HepG2 (cell line): ENCODE measurements around the gene IL27RA. TPM values are rescaled to one million over a fixed set of nuclear protein-coding genes. Genes with fewer than 3 reads are reported as not detected.

Experiments used
- DBP ChIP-seq: sonication (generic); formaldehyde crosslinking; IDR thresholded peaks from 2 replicates; pipeline ENCODE4 v1.4.0; 2020; ENCODE audit warnings: missing genetic modification reagents; ENCODE audit errors: not compliant biosample characterization
- HINFP ChIP-seq: sonication (generic); formaldehyde crosslinking; IDR thresholded peaks from 2 replicates; pipeline ENCODE4 v1.4.0; 2020; ENCODE audit warnings: low read depth, mild to moderate bottlenecking, missing genetic modification reagents
- IKZF1 ChIP-seq: fragments of 450-650 bp; IDR thresholded peaks from 2 replicates; pipeline ENCODE4 v1.7.1; 2016
- NCOA1 ChIP-seq: sonication (generic); formaldehyde crosslinking; IDR thresholded peaks from 2 replicates; pipeline ENCODE4 v1.9.0; 2021; ENCODE audit warnings: missing genetic modification reagents
- NR2F6 ChIP-seq, 2 experiments: IDR thresholded peaks; 2 replicates each; pipeline ENCODE4 v1.6.1; 2016; ENCODE audit warnings: antibody characterized with exemption in 1 of 2, mild to moderate bottlenecking in 1 of 2
- PHF8 ChIP-seq: sonication (generic); formaldehyde crosslinking; IDR thresholded peaks from 2 replicates; pipeline ENCODE4 v1.5.0; 2020; ENCODE audit warnings: missing genetic modification reagents
- RBFOX2 ChIP-seq: fragments of 200-400 bp; formaldehyde crosslinking; IDR thresholded peaks from 2 replicates; pipeline ENCODE4 v1.6.1; 2017; ENCODE audit warnings: low read depth, mild to moderate bottlenecking, low read length
- RBM22 ChIP-seq: fragments of 200-400 bp; formaldehyde crosslinking; optimal IDR thresholded peaks from 2 replicates; pipeline ENCODE3; 2017; ENCODE audit warnings: mild to moderate bottlenecking, low read length, moderate library complexity
- RBM39 ChIP-seq: fragments of 200-400 bp; formaldehyde crosslinking; IDR thresholded peaks from one replicate; pipeline ENCODE4 v1.6.1; 2018; ENCODE audit warnings: antibody characterized with exemption, mild to moderate bottlenecking, low read depth, low read length; ENCODE audit not compliant: poor library complexity, severe bottlenecking
- SIX1 ChIP-seq: sonication (generic); formaldehyde crosslinking; IDR thresholded peaks from 2 replicates; pipeline ENCODE4 v1.4.0; 2020; ENCODE audit warnings: missing genetic modification reagents, borderline replicate concordance
- SMC3 ChIP-seq: IDR thresholded peaks from 2 replicates; pipeline ENCODE4 v1.6.1; 2011; ENCODE audit warnings: low read length, improper control_type of control experiment
- TFDP2 ChIP-seq: sonication (generic); formaldehyde crosslinking; IDR thresholded peaks from 2 replicates; pipeline ENCODE4 v1.4.0; 2020; ENCODE audit warnings: missing genetic modification reagents
- TSC22D2 ChIP-seq: sonication (generic); formaldehyde crosslinking; IDR thresholded peaks from 2 replicates; pipeline ENCODE4 v1.5.1; 2020; ENCODE audit warnings: missing genetic modification reagents, mild to moderate bottlenecking, borderline replicate concordance
- WIZ ChIP-seq: sonication (generic); formaldehyde crosslinking; IDR thresholded peaks from 2 replicates; pipeline ENCODE4 v1.5.1; 2020; ENCODE audit warnings: mild to moderate bottlenecking, missing genetic modification reagents
- ZBTB44 ChIP-seq: sonication (generic); formaldehyde crosslinking; IDR thresholded peaks from 2 replicates; pipeline ENCODE4 v1.4.0; 2020; ENCODE audit warnings: missing genetic modification reagents
- ZFY ChIP-seq: sonication (generic); formaldehyde crosslinking; IDR thresholded peaks from 2 replicates; pipeline ENCODE4 v1.4.0; 2020; ENCODE audit warnings: missing genetic modification reagents
- ZKSCAN1 ChIP-seq: fragments of 150-350 bp; IDR thresholded peaks from 2 replicates; pipeline ENCODE4 v1.6.1; 2014; ENCODE audit warnings: low read length
- ZNF101 ChIP-seq: sonication (generic); formaldehyde crosslinking; IDR thresholded peaks from 2 replicates; pipeline ENCODE4 v1.4.0; 2020; ENCODE audit warnings: mild to moderate bottlenecking, low read depth, missing genetic modification reagents, borderline replicate concordance
- ZNF18 ChIP-seq: sonication (generic); formaldehyde crosslinking; IDR thresholded peaks from 2 replicates; pipeline ENCODE4 v1.8.0; 2022; ENCODE audit warnings: mild to moderate bottlenecking, missing genetic modification reagents; ENCODE audit not compliant: insufficient replicate concordance
- ZNF263 ChIP-seq: sonication (generic); formaldehyde crosslinking; IDR thresholded peaks from 2 replicates; pipeline ENCODE4 v1.4.0; 2020; ENCODE audit warnings: missing genetic modification reagents
- ZNF333 ChIP-seq: sonication (generic); formaldehyde crosslinking; IDR thresholded peaks from 2 replicates; pipeline ENCODE4 v1.4.0; 2020; ENCODE audit warnings: mild to moderate bottlenecking, missing genetic modification reagents, borderline replicate concordance
- ZNF577 ChIP-seq: sonication (generic); formaldehyde crosslinking; IDR thresholded peaks from 2 replicates; pipeline ENCODE4 v1.4.0; 2020; ENCODE audit warnings: mild to moderate bottlenecking, low read depth, missing genetic modification reagents, borderline replicate concordance
- ZNF781 ChIP-seq: sonication (generic); formaldehyde crosslinking; IDR thresholded peaks from 2 replicates; pipeline ENCODE4 v1.5.1; 2020; ENCODE audit warnings: borderline replicate concordance, mild to moderate bottlenecking, missing genetic modification reagents; ENCODE audit errors: not compliant biosample characterization
- polyA plus RNA-seq, 8 experiments: library from polyadenylated mRNA; depleted of rRNA in 3 of 8; stranded (reverse) in 7 of 8; unstranded in 1 of 8; fragments of >200 nt; fragmentation: Illumina TruSeq in 4 of 8; extraction: Trizol in 4 of 8; gene quantifications; 2 replicates each; pipeline versions ENCODE4 v1.2.1 to v1.2.3, GENCODE V29; 2011 to 2016; ENCODE audit warnings: low read depth in 4 of 8, missing spikeins in 1 of 8, mixed read lengths in 1 of 8; ENCODE audit not compliant: insufficient read depth in 1 of 8
- total RNA-seq, 5 experiments: library from RNA; depleted of rRNA; stranded (reverse); fragments of >200 nt; fragmentation: Illumina TruSeq; extraction: Trizol; gene quantifications; 2 replicates each; pipeline ENCODE4 v1.2.3, GENCODE V29; 2016; ENCODE audit warnings: low read depth in 1 of 5

Gene IL27RA
- total and polyA plus RNA-seq, 2 of the 13 experiments (the other 11 are each of a cell fraction or from before 2014, with no cell fraction given) = 3.5 to 8.1 TPM

GRCh38 chr19:14006766-14007562 lies 24.6 kb upstream of the IL27RA start (continued):
- TF ChIP-seq HINFP (CRISPR knock-in tag) (no peak), ZBTB44 (CRISPR knock-in tag) (no peak), ZNF101 (no peak), PHF8 (peak; percentile 93; the same call in 1 of the 2 replicates), IKZF1 (no peak), RBFOX2 (peak; percentile 82; the same call in 1 of the 2 replicates), ZKSCAN1 (no peak), ZNF263 (CRISPR knock-in tag) (0 out of 2 replicates have a peak, but pooled peaks have one; percentile 37), RBM39 (no peak), TFDP2 (CRISPR knock-in tag) (0 out of 2 replicates have a peak, but pooled peaks have one; percentile 11), ZNF18 (CRISPR knock-in tag) (no peak), ZNF333 (CRISPR knock-in tag) (peak; percentile 84; the same call in 1 of the 2 replicates), SIX1 (CRISPR knock-in tag) (no peak), TSC22D2 (CRISPR knock-in tag) (no peak; the same call in 1 of the 2 replicates), ZNF781 (CRISPR knock-in tag) (peak; percentile 33), ZNF577 (CRISPR knock-in tag) (no peak), SMC3 (no peak), ZFY (CRISPR knock-in tag) (peak; percentile 85), RBM22 (no peak), NCOA1 (CRISPR knock-in tag) (peak; percentile 90), DBP (no peak), WIZ (peak; percentile 83; the same call in 1 of the 2 replicates), NR2F6 (IDR thresholded peaks at IDR 0.05) (no peak), NR2F6 (CRISPR knock-in tag; IDR thresholded peaks at IDR 0.05) (no peak)
